Osteoblast (primary cell): ENCODE data around the gene ITPRIPL2. TPM values are rescaled to one million over a fixed set of nuclear protein-coding genes. Genes with fewer than 3 reads are reported as not detected.

Experiments used
- DNase-seq: peaks from one replicate; pipeline ENCODE4 v3.0.0; 2011; ENCODE audit warnings: low spot score, mixed read lengths; ENCODE audit not compliant: insufficient read length; ENCODE audit errors: missing footprints
- H2AFZ ChIP-seq: 2 replicates; pipeline ENCODE4 v1.6.0; 2011; ENCODE audit warnings: mild to moderate bottlenecking, low read length
- H3K27ac ChIP-seq: 2 replicates; pipeline ENCODE4 v1.5.1; 2011; ENCODE audit warnings: mild to moderate bottlenecking, low read depth, low read length, moderate library complexity
- H3K27me3 ChIP-seq: 2 replicates; pipeline ENCODE4 v1.6.0; 2012; ENCODE audit warnings: mild to moderate bottlenecking, control low read depth, inconsistent platforms, low read length, moderate library complexity; ENCODE audit not compliant: insufficient read depth
- H3K36me3 ChIP-seq: 2 replicates; pipeline ENCODE4 v1.5.1; 2011; ENCODE audit warnings: mild to moderate bottlenecking, low read length, control low read depth, moderate library complexity; ENCODE audit not compliant: insufficient read depth
- H3K4me1 ChIP-seq: 2 replicates; pipeline ENCODE4 v1.5.1; 2011; ENCODE audit warnings: mild to moderate bottlenecking, low read length, control low read depth, moderate library complexity; ENCODE audit not compliant: insufficient read depth
- H3K4me2 ChIP-seq: 2 replicates; pipeline ENCODE4 v1.6.0; 2011; ENCODE audit warnings: mild to moderate bottlenecking, low read length; ENCODE audit not compliant: insufficient read depth
- H3K4me3 ChIP-seq: fragments of 200-600 bp; sonication (generic); 3 replicates; pipeline ENCODE4 v1.5.1; 2012; ENCODE audit warnings: mild to moderate bottlenecking, low read length, inconsistent platforms; ENCODE audit not compliant: insufficient read depth
- H3K79me2 ChIP-seq: 2 replicates; pipeline ENCODE4 v1.6.0; 2012; ENCODE audit warnings: mild to moderate bottlenecking, low read length, control low read depth, inconsistent platforms; ENCODE audit not compliant: insufficient read depth
- H3K9me3 ChIP-seq: 2 replicates; pipeline ENCODE4 v1.5.1; 2011; ENCODE audit warnings: low read depth, low read length, control low read depth
- H4K20me1 ChIP-seq: 2 replicates; pipeline ENCODE4 v1.6.0; 2012; ENCODE audit warnings: mild to moderate bottlenecking, low read length, control low read depth; ENCODE audit not compliant: insufficient read depth
- CTCF ChIP-seq: IDR thresholded peaks from 2 replicates; pipeline ENCODE4 v1.5.1; 2011; ENCODE audit warnings: mild to moderate bottlenecking, low read depth, low read length, moderate library complexity; ENCODE audit errors: extremely low read depth
- total RNA-seq: library from RNA; depleted of rRNA; stranded (reverse); fragments of >200 nt; gene quantifications from 2 replicates; pipeline ENCODE4 v1.2.3, GENCODE V29; 2012

ITPRIPL2 gene
- total RNA-seq, 1 donor: 59.4 TPM

- Histone ChIP-seq H4K20me1 (no peaks in the 10 kb centered on the region), H3K27me3 (peaks cover 3% of the 10 kb centered on the region), H3K9me3 (no peaks in the 10 kb centered on the region), H3K4me3 (no peak overlapping the region), H3K36me3 (peaks cover 2% of the 10 kb centered on the region), H3K79me2 (no peaks in the 10 kb centered on the region), H3K4me1 (peaks cover 17% of the 10 kb centered on the region), H3K27ac (no peak overlapping the region), H2AFZ (no peak overlapping the region), H3K4me2 (no peak overlapping the region)
- DNase-seq: no peak
- TF ChIP-seq CTCF: no peak
Observed at GRCh38 chr16:19084879-19085278, 28.9 kb upstream of the ITPRIPL2 start.

GRCh38 chr16:19085679-19086200 lies 28.0 kb upstream of the ITPRIPL2 start:
- no peak overlapping the region for H3K27ac ChIP-seq
- peaks cover 2% of the 10 kb centered on the region for H3K36me3 ChIP-seq
- H3K4me2 ChIP-seq: peak overlapping the region; percentile 89
- TF ChIP-seq CTCF: no peak
- H3K79me2 ChIP-seq: no peaks in the 10 kb centered on the region
- H3K4me1 ChIP-seq: peaks cover 17% of the 10 kb centered on the region
- H3K9me3 ChIP-seq: no peaks in the 10 kb centered on the region
- DNase-seq: no peak
- H2AFZ ChIP-seq: peak overlapping the region; percentile 90
- H3K4me3 ChIP-seq: peak overlapping the region; percentile 71
- H4K20me1 ChIP-seq: no peaks in the 10 kb centered on the region
- H3K27me3 ChIP-seq: peaks cover 3% of the 10 kb centered on the region

- DNase-seq: peak; percentile 93
- Histone ChIP-seq H3K36me3 (peaks cover 2% of the 10 kb centered on the region), H3K27ac (peak overlapping the region; percentile 48), H2AFZ (peak overlapping the region; percentile 90), H3K27me3 (peaks cover 3% of the 10 kb centered on the region), H3K4me2 (peak overlapping the region; percentile 89), H3K4me1 (peaks cover 17% of the 10 kb centered on the region), H3K79me2 (no peaks in the 10 kb centered on the region), H3K4me3 (peak overlapping the region; percentile 71), H4K20me1 (no peaks in the 10 kb centered on the region), H3K9me3 (no peaks in the 10 kb centered on the region)
- peak; percentile 89 for TF ChIP-seq CTCF
Observed at GRCh38 chr16:19086322-19087199, 27.2 kb upstream of the ITPRIPL2 start.

- DNase-seq: no peak
- H4K20me1 ChIP-seq: no peaks in the 10 kb centered on the region
- H3K27me3 ChIP-seq: peaks cover 3% of the 10 kb centered on the region
- no peaks in the 10 kb centered on the region for H3K9me3 ChIP-seq
- H3K36me3 ChIP-seq: no peaks in the 10 kb centered on the region
- no peak overlapping the region for H2AFZ ChIP-seq
- H3K4me3 ChIP-seq: no peak overlapping the region
- H3K27ac ChIP-seq: no peak overlapping the region
- TF ChIP-seq CTCF: no peak
- no peaks in the 10 kb centered on the region for H3K79me2 ChIP-seq
- peaks cover 24% of the 10 kb centered on the region for H3K4me1 ChIP-seq
- H3K4me2 ChIP-seq: no peak overlapping the region
Observed at GRCh38 chr16:19088341-19088916, 25.3 kb upstream of the ITPRIPL2 start.
